Measurements from ENCODE around the gene ZCCHC17. TPM values are rescaled to one million over a fixed set of nuclear protein-coding genes. Genes with fewer than 3 reads are reported as not detected.

ZCCHC17 gene
- total RNA-seq, 2 experiments from 2014 or later: 30.3 to 34.3 TPM

DNA sequence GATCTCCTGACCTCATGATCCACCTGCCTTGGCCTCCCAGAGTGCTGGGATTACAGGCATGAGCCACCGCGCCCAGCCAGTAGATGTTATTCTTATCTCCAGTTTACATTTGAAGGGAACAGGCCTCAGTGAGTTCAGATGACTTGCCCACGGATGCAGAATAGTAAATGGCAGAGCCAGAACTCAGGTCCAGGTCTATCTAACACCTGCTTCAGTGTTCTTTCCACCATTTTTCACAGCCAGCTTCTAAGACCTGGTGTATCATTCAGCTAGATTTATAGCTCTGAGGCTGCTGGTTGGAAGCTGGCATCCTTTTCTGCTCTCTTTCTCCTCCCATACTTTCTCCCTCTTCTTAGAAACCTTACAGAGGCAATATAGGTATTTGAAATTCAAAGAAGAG is 65.2 kb downstream of the ZCCHC17 start:
- CTCF ChIA-PET: interaction anchor here (1.5 to 1.8 kb wide), 2 partner anchors 7 to 186 kb away, joined by 4 read pairs; no protein-coding TSS in a partner anchor
- POLR2A ChIA-PET: no interaction called here

DNA sequence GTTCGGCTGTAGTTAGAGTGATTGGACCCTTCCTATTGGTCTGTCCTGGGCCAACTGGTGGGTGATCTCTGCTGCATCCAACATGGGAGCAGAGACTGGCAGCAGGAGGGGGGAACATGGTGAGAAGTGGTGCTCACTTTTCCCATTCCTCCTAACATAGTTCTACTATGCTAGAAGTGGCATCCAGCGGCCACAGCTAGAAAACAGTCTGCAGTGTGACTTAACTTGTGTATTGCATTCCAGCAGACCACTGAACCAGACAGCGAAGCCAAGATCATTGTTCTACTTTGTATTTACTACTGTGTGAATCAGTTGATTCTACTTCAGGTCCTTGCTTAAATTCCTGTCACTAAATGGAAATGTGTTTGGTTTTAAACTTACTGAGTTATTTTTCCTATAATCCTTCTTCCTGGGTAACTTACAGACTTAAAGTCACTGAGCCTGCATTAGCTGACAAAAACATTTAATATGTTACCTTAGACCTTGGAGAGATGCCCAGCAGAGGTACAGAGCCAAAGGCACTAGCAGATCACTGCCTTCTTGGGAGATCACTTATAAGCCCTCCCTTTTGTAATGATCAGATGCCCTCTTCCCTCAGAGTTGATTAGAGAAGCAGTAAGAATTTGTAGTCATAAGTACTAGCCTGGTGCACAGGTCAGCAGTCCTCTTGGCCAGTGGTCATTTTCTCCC is 67.9 kb downstream of the ZCCHC17 start:
- POLR2A ChIA-PET: interaction anchor here (0.5 kb wide), 1 partner anchor 70 kb away, joined by 3 read pairs; no protein-coding TSS in a partner anchor
- CTCF ChIA-PET: no interaction called here

DNA sequence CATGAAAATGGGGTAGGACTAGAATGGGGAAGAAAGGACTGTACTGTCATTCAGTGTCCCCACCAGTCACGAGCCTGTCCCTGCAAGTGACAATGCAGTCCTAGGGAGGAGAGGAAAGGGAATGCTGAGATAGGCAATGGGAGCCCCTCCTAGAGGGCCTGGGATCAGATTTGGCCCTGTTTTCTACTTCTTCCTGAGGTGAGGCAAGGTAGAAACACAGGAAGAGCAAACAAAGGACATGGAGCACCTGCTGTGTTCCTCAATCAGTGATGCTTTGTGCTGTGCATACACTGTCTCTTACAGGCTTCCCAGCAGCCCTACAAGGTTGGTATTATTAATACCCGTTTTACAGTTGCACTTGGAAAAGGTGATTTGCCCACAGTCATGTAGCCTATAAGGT is 70.0 kb downstream of the ZCCHC17 start:
- ChIA-PET POLR2A (no interaction called here), CTCF (no interaction called here)

DNA sequence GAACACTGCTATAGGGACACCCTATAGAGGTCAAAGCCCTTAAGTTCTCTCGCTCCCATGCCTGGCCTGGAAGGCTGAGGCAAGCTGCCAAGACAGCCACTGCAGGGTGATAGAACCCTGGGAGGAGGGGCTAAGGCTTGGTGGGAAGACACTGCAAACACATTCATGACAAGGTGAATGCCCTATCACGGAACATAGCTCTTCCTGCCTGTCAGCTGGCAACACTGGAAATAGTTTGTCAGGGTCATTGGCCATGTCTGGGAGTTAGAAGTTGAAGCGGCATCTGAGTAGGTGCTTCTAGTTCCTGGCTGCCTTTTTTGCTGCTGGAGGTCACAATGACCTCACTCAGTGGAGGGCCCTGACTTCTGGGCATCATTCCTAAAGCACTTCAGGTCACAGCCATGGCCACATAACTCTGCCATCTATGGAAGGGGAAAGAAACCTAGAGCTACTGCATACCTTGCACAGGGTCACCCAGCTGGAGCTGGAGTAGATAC is 71.8 kb downstream of the ZCCHC17 start:
- ChIA-PET CTCF (interaction anchor here (1.3 kb wide), 1 partner anchor 26 kb away, joined by 4 read pairs; no protein-coding TSS in a partner anchor), POLR2A (no interaction called here)

DNA sequence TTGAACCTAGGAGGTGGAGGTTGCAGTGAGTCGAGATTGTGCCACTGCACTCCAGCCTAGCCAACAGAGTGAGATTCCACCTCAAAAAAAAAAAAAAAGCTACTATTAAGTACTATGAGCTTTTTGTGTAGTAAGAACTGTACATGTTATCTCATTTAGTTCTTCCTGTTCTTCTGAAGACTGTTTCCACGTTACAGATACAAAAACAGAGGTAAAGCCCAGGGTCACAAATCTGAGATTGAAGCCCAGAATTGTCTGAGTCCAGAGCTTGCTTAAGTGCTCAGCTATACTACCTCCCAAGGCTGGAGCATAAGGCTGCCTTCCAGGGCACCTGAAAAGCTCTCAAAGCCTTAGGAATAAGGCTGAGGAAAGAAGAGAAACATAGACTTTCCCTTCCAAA is 73.2 kb downstream of the ZCCHC17 start:
- CTCF ChIA-PET: interaction anchor here (0.6 to 1.3 kb wide), 3 partner anchors 9 to 25 kb away, joined by 3 to 4 read pairs (median 4); no protein-coding TSS in a partner anchor

DNA sequence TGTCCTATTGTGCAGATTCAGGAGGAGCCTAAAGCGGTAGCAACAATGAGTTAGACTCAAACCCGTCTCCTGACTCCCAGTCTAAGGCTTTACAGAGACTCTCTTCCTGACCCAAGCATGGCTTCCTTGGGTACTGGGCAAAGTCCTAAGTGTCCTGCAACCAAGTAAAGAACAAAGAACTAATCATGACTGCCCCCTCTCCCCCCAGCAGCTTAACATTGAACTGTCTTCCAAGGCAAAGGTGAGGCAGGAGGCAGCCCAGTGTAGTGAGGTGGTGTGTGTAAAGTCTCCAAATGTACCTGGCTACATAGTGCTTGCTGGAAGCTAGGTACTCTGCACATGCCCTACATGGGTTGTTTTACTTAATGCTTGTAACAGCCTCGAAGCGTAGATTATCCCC is 73.7 kb downstream of the ZCCHC17 start:
- CTCF ChIA-PET: no interaction called here
- POLR2A ChIA-PET: no interaction called here

More for the DNA sequence above, 73.2 kb downstream of the ZCCHC17 start:
- POLR2A ChIA-PET: interaction anchor here (0.7 kb wide), 1 partner anchor 38 kb away, joined by 6 read pairs; no protein-coding TSS in a partner anchor

DNA sequence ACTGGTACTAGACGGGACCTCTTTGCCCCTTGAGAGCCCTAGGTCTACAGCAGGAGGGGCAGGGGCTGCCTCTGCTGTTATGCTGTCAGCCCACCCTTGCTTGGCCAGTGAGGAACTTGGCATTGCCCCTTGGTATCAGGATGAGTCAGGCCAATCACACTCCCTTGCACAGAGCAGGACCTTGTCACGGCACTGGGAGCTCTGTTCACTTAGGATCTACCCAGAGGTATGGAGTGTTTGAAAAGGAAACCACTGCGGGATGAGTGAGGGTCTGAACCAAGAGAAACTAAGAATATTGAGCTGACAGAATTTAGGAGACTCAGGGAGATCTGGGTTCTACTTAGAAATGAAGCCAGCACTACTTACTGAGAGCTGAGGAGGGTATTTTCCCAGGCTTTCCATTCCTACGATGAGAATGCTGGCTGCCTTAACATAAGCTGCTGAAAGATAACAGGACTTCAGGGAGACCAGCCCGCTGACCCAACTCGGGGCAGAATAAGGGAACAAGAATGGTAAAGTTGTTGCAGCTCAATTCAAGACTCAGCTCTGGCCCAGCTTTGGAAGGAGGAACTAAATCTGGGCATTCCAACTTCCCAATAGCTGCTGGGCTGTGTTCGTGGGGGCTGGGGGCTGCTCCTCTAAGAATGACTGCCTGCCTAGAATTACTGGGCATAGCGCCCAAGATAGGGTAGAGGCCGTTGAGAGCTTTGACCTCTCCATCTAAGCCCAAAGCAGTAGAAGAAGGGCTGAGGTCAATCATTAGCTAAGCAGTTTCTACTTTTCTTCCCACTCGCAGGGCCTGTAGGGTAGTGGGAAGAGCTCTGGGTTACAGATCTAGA is 74.5 kb downstream of the ZCCHC17 start:
- CTCF ChIA-PET: interaction anchor here (0.6 to 1.2 kb wide), 2 partner anchors 23 to 72 kb away, joined by 3 to 4 read pairs; no protein-coding TSS in a partner anchor
- POLR2A ChIA-PET: interaction anchor here (0.6 kb wide), 1 partner anchor 1148 kb away, joined by 4 read pairs; no protein-coding TSS in a partner anchor

DNA sequence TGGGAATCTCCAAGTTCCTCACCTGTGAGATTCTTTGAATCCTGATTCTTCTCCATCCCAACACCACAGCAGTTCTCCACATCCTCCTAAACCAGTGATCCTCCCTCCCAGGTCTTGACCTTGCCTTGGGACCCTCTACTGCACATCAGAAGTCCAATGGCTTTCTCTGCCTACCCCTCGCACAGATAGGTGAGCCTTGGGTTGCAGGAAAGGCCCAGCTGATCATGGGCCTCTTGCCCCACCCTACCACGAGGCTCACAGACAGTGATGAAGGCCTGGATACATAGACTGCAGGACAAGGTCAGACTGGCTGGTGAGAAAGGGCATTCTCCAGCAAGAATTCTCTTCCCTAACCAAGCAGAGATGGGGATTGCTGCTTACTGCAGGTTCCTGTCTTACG is 75.2 kb downstream of the ZCCHC17 start:
- CTCF ChIA-PET: interaction anchor here (1.2 kb wide), 1 partner anchor 23 kb away, joined by 4 read pairs; no protein-coding TSS in a partner anchor
- POLR2A ChIA-PET: interaction anchor here (0.6 kb wide), 1 partner anchor 1148 kb away, joined by 4 read pairs; no protein-coding TSS in a partner anchor

DNA sequence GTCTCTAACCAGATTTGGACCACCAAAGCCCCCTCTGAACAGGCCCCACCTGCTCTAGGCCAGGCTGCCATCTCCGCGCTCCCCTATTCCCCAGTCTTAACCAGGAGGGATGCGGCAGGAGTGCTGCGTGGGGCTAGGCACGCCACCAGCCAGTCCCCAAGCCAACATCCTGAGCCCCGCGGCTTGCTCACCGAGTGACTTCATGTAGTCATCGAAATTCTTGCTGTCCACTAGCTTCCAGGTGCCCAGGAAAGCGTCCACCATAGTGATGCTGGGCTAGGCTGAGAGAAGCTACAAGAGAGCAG is 75.9 kb downstream of the ZCCHC17 start:
- POLR2A ChIA-PET: no interaction called here

DNA sequence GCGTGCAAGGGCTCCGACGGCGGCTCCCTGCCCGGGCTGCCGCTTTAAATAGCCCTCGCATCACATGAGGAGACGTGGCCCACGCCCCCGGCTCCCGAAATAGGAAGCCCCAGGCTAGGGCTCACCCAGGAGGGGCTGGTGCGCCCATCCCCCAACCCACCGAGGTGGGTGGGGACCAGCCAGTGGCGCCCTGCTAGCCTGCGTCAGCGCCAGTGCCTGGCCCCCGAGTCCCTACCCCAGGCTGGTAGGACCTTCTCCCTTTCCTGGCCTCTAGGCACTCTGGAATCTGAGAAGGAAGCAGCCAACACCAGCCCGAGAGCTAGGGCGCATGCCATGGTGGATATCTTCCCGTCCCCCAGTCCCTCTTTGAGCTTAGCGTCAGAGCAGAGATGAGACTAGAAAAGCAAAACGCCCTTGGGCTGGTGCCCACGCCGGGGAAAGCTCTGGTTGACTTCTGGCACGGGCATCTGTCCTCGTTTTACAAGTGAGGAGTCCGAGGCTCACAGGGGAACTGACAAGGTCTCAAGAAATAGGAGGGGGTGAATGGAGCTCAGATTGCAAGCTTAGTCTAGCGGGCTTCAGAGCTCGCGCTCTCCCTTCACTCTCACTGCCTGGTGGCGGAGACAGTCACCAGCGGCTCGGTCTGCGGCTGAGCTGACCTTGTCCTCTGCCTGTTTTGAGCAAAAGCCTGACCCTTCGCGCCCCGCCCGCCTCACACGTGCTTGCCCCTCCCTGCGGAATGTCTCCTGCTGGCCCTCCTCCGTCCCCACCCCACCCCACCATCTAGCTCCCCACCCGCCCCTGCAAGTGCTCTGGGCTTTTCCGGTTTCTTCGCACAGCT is 76.4 kb downstream of the ZCCHC17 start, which contains the start of gene FABP3:
TSS of gene FABP3 (minus strand) at position 21 of the 841 bp plus-strand sequence. CDS start 62 bp downstream, outside the sequence.
- ChIA-PET POLR2A (interaction anchor here (0.5 to 0.7 kb wide), 2 partner anchors 70 to 77 kb away, joined by 4 to 5 read pairs; partner anchors contain the start of genes SNRNP40 and ZCCHC17), CTCF (interaction anchor here (1.2 to 2.0 kb wide), 3 partner anchors 21 to 176 kb away, joined by 4 to 7 read pairs (median 4); no protein-coding TSS in a partner anchor)

More for the DNA sequence above, 75.9 kb downstream of the ZCCHC17 start:
- CTCF ChIA-PET: interaction anchor here (1.2 kb wide), 1 partner anchor 176 kb away, joined by 4 read pairs; no protein-coding TSS in a partner anchor

DNA sequence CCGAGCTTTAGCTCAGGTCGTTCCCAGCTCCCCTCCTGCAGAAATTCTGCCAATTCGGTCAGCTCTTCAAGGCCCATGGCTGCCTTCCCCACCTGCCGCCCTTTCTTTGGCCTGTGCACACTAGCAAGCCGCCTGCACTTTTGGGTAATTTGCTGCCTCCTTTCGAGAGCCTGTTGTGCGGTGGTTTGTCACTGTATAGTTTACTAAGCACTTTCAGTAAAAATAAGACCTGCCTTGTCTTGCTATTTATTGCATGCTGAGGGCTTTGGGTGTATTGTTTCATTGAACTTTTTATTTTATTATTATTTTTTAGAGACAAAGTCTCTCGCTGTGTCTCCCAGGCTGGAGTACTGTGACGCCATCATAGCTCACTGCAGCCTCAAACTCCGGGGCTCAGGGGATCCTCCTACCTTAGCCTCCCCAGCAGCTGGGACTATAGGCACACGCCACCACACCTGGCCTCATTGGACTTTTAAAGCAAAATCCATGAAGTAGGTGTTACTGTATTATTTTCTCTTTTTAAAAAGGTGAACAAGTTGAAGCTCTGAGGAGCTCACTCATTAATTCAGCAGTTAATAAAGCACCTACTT is 77.2 kb downstream of the ZCCHC17 start:
- POLR2A ChIA-PET: interaction anchor here (0.7 kb wide), 1 partner anchor 77 kb away, joined by 5 read pairs; the partner anchor contains the start of genes SNRNP40 and ZCCHC17
- CTCF ChIA-PET: interaction anchor here (1.2 to 2.0 kb wide), 3 partner anchors 21 to 175 kb away, joined by 4 to 7 read pairs (median 4); no protein-coding TSS in a partner anchor

DNA sequence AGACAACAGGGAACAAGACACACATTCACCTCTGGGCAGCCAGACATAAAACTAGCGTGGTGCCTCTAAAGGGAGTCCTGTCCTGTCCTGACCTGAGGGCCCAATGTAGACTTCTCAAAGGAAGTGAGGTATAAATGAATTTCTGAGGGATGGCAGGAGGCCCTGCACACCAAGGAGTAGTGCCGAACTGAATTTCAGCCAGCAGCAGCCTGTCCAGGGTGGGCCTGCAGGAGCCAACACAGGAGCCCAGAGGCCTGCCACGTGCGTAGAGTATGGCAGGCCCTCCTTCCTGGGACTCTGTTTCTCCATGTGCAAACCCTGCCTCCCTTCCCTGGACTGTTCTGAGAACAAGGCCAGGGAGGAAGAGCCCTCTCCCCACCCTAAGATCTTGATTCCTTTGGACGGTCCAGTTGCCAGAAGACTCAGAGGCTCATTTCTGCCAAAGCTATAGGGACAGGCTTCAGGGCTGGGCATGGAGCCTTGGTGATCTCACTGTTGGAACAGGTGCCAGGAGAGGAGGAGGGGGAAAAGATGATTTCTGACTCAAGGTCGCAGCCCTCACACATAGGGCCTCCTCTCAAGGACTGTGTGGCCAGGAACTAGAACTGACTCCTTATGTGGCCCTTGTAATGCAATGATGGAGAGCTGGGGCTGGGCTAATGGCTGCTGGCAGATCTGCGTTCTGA is 77.8 kb downstream of the ZCCHC17 start:
- POLR2A ChIA-PET: no interaction called here
- CTCF ChIA-PET: interaction anchor here (2.0 kb wide), 1 partner anchor 20 kb away, joined by 7 read pairs; no protein-coding TSS in a partner anchor

DNA sequence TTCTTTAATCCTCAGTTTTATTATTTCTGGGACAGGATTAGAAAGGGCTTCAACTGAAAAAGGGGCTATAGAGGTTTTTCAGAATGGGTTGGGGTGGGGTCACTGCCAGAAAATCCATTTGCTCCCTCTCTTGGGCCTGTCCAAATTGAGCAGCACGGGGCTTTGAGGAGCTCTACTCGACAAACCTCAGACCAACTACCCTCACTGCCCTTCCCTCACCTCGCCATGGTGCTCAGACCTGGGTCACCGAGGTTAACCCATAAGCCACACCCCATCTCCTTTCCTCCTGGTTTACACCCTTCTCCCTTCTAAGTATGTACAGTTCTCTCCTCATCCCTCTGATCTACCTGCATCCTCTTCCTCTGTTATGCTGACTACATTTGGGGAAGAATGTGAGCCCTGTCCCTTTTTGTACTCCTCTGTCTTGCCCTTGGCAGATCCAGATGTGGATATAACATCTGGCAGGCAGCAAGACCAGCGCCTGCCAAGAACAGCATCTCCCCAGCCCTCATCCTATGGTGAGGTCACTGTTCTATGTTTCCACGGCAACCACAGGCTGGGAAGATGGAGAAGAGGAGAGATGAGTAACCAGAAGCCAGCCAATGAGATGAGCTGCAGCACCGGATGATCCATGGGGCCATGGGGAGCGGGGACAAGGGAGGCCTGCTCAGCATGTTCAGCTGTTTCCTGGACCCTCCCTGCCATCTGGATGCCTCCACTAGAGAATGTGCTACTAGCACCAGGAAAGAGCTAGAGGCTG is 79.7 kb downstream of the ZCCHC17 start:
- ChIA-PET POLR2A (no interaction called here), CTCF (no interaction called here)

DNA sequence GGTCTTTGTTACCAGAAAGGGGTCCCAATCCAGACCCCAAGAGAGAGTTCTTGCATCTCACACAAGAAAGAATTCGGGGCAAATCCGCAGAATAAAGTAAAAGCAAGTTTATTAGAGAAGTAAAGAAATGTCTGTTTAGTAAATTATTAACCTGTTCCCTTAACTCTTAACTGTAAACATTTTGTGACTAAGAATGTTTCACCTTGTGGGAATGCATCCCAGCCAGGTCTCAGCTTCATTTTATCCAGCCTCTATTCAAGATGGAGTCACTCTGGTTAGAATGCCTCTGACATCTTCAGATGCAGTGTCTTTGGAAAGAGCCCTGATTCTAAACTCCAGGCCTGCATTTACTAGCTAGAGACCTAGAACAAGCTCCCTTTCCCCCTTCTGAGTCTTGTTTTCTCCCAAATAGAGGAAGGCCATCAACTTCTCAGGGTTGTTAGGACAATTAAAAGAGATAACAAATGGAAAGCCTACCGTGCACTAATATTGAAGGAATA is 80.6 kb downstream of the ZCCHC17 start:
- CTCF ChIA-PET: interaction anchor here (1.0 kb wide), 1 partner anchor 228 kb away, joined by 3 read pairs; no protein-coding TSS in a partner anchor
- POLR2A ChIA-PET: no interaction called here

DNA sequence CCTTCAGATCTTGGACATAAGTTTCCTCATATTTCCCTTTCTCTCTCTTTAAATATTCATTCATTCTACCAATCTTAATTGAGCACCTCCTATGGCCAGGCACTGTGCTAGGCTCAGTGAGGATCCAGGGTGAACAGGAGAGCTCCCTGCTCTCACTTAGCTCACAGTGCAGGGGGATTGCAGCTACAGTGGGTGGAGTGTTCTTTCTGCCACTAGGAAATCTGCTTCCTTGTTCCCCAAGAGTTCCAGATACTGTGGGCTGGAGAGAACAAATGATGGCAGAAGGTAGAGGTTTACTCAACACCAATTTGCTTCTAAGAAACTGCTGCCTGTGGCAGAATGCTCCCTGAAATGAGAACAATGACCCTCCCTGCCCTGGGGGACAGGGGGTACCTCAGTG is 81.2 kb downstream of the ZCCHC17 start:
- CTCF ChIA-PET: interaction anchor here (1.0 kb wide), 1 partner anchor 229 kb away, joined by 3 read pairs; no protein-coding TSS in a partner anchor

DNA sequence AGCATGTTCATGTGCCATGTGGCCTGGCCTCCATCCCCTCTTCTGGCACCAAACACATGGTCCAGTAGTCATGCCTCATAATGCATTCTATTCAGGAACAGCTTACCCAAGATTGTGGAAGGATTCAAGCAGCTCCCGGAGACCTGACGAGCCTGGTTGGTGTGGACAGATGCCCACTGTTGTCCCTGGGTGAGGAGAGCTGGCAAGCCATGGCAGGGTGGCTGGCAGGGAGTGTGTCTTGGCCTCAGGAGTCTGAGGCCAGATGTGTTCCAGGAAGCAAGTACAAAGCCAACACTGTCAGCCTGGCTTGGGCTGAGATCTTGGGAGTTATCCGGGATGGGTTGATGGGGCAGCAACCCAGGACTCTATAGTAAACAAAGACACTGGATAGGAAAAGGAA is 83.3 kb downstream of the ZCCHC17 start:
- CTCF ChIA-PET: no interaction called here
- POLR2A ChIA-PET: no interaction called here

More for the DNA sequence above, 81.2 kb downstream of the ZCCHC17 start:
- POLR2A ChIA-PET: no interaction called here
